Calu3 (cell line): Measurements from ENCODE around the gene RPS15A. TPM values are rescaled to one million over a fixed set of nuclear protein-coding genes. Genes with fewer than 3 reads are reported as not detected.
A peak's percentile ranks its signal among the peaks of the same experiment; 100 is the strongest.

Source experiments
- BruUV-seq: library from RNA; stranded (reverse); fragments of 400-500 nt; replicated peaks from 2 replicates; lab custom pipeline; 2021; lab: Mats Ljungman, UMichigan
- CTCF ChIA-PET: fragments of 300-600 bp; sonication (Branson Sonifier 250); formaldehyde crosslinking; loops from one replicate; lab custom pipeline; 2022; ENCODE audit warnings: antibody characterized with exemption; lab: Charles Lee
- DNase-seq: peaks from one replicate; pipeline ENCODE4 v3.0.0; 2022
- H3K27ac Mint-ChIP-seq: one replicate; pipeline ENCODE4 v1.8.0; 2022; ENCODE audit warnings: mixed read lengths; ENCODE audit not compliant: unreplicated experiment
- H3K27me3 Mint-ChIP-seq: one replicate; pipeline ENCODE4 v1.8.0; 2022; ENCODE audit warnings: mixed read lengths; ENCODE audit not compliant: unreplicated experiment
- H3K36me3 Mint-ChIP-seq: one replicate; pipeline ENCODE4 v1.8.0; 2022; ENCODE audit warnings: mild to moderate bottlenecking, moderate library complexity, mixed read lengths; ENCODE audit not compliant: insufficient read depth, unreplicated experiment
- H3K4me1 Mint-ChIP-seq: one replicate; pipeline ENCODE4 v1.8.0; 2022; ENCODE audit warnings: mild to moderate bottlenecking, low read depth, mixed read lengths; ENCODE audit not compliant: unreplicated experiment
- H3K4me3 Mint-ChIP-seq: one replicate; pipeline ENCODE4 v1.8.0; 2022; ENCODE audit warnings: mild to moderate bottlenecking, low read depth, moderate library complexity, mixed read lengths; ENCODE audit not compliant: unreplicated experiment
- H3K9me3 Mint-ChIP-seq: one replicate; pipeline ENCODE4 v1.8.0; 2022; ENCODE audit warnings: low read depth, mixed read lengths; ENCODE audit not compliant: unreplicated experiment
- intact Hi-C: fragments of 100-400 bp; cut with micrococcal nuclease; formaldehyde crosslinking; loops from one replicate; pipeline ENCODE4 v1.10.0; 2022; ENCODE audit not compliant: unreplicated experiment
- total RNA-seq: library from RNA; stranded (reverse); gene quantifications from 2 replicates; pipeline ENCODE4 v1.2.3, GENCODE V29; 2022
- TF ChIP-seq, protein P1 (sequence below): fragments of 200-600 bp; IDR thresholded peaks from one replicate; pipeline ENCODE4 v1.8.0; 2022; ENCODE audit warnings: antibody characterized with exemption; ENCODE audit not compliant: unreplicated experiment

RPS15A gene
- total RNA-seq, 1 experiment from 2014 or later, result 1,352 TPM

DNA sequence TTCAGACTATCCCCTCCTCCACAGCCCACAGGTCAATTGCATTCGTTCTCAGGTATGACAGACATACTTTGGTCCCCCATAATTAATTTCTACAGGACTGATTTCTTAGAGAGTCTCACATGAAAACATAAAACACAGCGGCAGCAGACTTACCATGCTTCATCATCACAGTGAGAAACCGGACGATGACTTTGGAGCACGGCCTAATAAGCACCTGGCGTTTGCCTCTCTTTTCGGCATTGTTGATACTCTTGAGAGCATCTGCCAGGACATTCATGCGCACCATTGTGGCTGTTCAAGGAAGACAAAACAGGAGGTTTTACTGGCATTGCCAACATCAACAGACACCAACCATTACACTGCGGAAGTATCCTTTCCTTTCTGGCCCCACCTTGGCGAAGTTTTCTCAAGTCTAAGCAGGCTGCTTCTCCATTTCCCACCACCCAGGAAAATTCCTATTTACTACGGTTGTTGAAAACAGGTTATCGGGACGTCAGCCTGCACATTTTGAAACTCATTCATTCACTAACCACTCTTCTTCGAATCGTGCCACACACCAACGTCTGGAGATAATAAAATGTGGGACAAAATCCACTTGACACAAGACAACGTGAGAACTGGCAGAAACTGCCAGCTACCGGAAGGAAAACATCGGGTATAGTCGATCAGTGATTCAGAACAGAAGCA lies 1.2 kb downstream of the RPS15A start:
- H3K36me3 Mint-ChIP-seq, result peaks cover 93% of the 10 kb centered on the region
- intact Hi-C loops, result no loop called here
- CTCF ChIA-PET, result interaction anchor here (0.6 to 4.8 kb wide), 3 partner anchors 12 to 304 kb away, joined by 3 to 39 read pairs (median 10); partner anchors contain the start of gene ARL6IP1

DNA sequence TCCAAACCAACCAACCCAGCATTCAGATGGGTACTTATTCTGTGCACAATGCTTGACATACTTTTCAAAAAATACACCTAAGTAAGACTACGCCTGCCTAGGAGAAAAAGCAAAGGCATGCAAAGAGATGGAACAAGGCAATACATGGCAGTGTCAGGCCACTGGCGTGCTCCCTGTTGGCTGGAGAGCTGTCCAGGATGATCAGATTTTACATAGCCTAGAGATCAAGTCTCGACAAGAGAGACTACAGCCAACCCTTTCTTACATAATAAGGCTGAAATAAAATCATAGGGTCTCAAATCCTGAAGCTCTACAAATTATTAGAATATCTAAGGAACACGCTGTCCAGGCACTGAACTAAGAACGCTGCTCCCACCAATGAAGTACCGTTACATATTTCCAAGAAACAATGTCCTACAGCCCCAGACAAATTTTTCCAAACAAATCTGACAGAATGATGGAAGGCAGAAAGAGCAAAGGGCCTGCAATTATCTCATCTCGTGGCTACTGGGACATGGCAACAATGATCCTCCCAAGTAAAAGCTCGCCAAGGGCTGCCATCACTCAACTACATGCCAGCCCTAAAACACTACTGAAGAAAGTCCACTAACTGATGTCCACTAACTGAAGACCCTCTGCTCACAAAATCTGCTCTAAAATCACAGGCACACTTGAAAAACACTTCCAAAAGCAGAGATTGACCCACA lies 5.1 kb downstream of the RPS15A start:
- no peaks in the 10 kb centered on the region for H3K27me3 Mint-ChIP-seq
- peaks cover 38% of the 10 kb centered on the region for H3K4me1 Mint-ChIP-seq
- H3K36me3 Mint-ChIP-seq, result peaks cover 73% of the 10 kb centered on the region
- no peak for DNase-seq
- BruUV-seq, result no TSS peak
- intact Hi-C loops, result no loop called here
- TF ChIP-seq, protein P1, sequence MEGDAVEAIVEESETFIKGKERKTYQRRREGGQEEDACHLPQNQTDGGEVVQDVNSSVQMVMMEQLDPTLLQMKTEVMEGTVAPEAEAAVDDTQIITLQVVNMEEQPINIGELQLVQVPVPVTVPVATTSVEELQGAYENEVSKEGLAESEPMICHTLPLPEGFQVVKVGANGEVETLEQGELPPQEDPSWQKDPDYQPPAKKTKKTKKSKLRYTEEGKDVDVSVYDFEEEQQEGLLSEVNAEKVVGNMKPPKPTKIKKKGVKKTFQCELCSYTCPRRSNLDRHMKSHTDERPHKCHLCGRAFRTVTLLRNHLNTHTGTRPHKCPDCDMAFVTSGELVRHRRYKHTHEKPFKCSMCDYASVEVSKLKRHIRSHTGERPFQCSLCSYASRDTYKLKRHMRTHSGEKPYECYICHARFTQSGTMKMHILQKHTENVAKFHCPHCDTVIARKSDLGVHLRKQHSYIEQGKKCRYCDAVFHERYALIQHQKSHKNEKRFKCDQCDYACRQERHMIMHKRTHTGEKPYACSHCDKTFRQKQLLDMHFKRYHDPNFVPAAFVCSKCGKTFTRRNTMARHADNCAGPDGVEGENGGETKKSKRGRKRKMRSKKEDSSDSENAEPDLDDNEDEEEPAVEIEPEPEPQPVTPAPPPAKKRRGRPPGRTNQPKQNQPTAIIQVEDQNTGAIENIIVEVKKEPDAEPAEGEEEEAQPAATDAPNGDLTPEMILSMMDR, result no peak
- H3K9me3 Mint-ChIP-seq, result no peaks in the 10 kb centered on the region
- CTCF ChIA-PET, result no interaction called here
- H3K4me3 Mint-ChIP-seq, result peak overlapping the region; percentile 47
- H3K27ac Mint-ChIP-seq, result peak overlapping the region; percentile 47

More for the DNA sequence above, 1.2 kb downstream of the RPS15A start:
- no peak for DNase-seq
- no TSS peak for BruUV-seq
- Mint-ChIP-seq H3K9me3 (no peaks in the 10 kb centered on the region), H3K4me3 (peak overlapping the region; percentile 96), H3K27ac (peak overlapping the region; percentile 98), H3K4me1 (peaks cover 47% of the 10 kb centered on the region), H3K27me3 (no peaks in the 10 kb centered on the region)
- TF ChIP-seq, protein P1, result no peak

DNA sequence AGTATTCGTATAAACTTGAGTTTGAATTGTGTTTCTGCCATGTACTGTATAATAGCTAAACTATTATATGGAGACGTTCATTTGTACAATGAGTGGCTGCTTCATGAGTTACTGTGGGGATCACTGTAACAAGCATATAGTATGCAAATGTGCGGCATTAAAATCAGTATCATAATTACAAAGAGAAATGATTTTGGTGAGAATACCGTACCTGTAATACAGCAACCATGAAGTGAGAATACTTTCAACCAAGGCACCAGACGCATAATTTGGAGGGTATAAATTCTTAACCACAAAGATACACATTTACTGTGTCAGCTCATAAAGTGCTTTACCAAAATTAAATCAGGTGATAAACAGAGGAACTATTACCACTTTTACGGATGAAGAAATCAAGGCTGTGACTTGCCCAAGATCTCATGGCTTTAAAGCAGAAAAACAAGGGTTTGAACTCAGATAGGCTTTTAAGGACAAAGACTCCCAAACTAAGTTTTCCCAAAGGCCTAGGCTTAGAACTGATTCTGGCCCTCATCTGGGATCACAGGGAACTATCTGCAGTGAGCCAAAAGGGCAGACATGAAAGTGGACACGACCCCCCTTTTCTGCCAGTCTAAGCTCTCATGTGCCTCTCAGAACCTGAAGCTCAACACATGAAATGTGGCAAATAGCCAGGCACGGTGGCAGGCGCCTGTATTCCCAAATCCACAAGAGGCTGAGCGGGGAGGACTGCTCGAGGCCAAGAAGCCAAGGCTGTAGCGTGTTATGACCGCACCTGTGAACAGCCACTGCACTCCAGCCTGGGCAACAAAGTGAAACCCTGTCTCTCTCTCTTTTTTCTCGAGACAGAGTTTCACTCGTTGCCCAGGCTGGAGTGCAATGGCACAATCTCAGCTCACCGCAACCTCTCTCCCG lies 6.4 kb downstream of the RPS15A start:
- TF ChIP-seq, protein P1, result no peak
- CTCF ChIA-PET, result interaction anchor here (0.7 kb wide), 1 partner anchor 61 kb away, joined by 3 read pairs; no protein-coding TSS in a partner anchor
- H3K9me3 Mint-ChIP-seq, result no peaks in the 10 kb centered on the region
- H3K4me3 Mint-ChIP-seq, result no peak overlapping the region
- no peak overlapping the region for H3K27ac Mint-ChIP-seq
- peaks cover 59% of the 10 kb centered on the region for H3K36me3 Mint-ChIP-seq
- DNase-seq, result no peak
- BruUV-seq, result no TSS peak
- H3K27me3 Mint-ChIP-seq, result no peaks in the 10 kb centered on the region
- intact Hi-C loops, result no loop called here
- peaks cover 34% of the 10 kb centered on the region for H3K4me1 Mint-ChIP-seq
